H9 (cell line): ENCODE measurements around the gene FYN. TPM values are rescaled to one million over a fixed set of nuclear protein-coding genes. Genes with fewer than 3 reads are reported as not detected.

Experiments
- DNase-seq: peaks from one replicate; pipeline ENCODE4 v3.0.0-alpha.2; 2017
- H2AFZ ChIP-seq: one replicate; pipeline ENCODE4 v1.6.1; 2013; ENCODE audit warnings: mild to moderate bottlenecking, low read length, control low read depth, moderate library complexity
- H2AK5ac ChIP-seq: 2 replicates; pipeline ENCODE4 v1.6.1; 2013; ENCODE audit warnings: low read length, control low read depth, mixed read lengths; ENCODE audit not compliant: insufficient read length
- H2BK120ac ChIP-seq: one replicate; pipeline ENCODE4 v1.6.1; 2013; ENCODE audit warnings: low read depth, mild to moderate bottlenecking, low read length, control low read depth, inconsistent platforms; ENCODE audit not compliant: poor library complexity, severe bottlenecking
- H2BK12ac ChIP-seq: 2 replicates; pipeline ENCODE4 v1.6.1; 2013; ENCODE audit warnings: low read length, control low read depth, mixed read lengths, low read depth; ENCODE audit not compliant: insufficient read length
- H2BK15ac ChIP-seq: 2 replicates; pipeline ENCODE4 v1.6.1; 2013; ENCODE audit warnings: low read depth, low read length, control low read depth
- H2BK20ac ChIP-seq: one replicate; pipeline ENCODE4 v1.6.1; 2013; ENCODE audit warnings: low read depth, mild to moderate bottlenecking, low read length, control low read depth, inconsistent platforms; ENCODE audit not compliant: poor library complexity, severe bottlenecking
- H2BK5ac ChIP-seq: 2 replicates; pipeline ENCODE4 v1.6.1; 2013; ENCODE audit warnings: low read length, control low read depth, mixed read lengths; ENCODE audit not compliant: insufficient read length
- H3K14ac ChIP-seq: 2 replicates; pipeline ENCODE4 v1.6.1; 2013; ENCODE audit warnings: low read length, control low read depth; ENCODE audit not compliant: insufficient read depth
- H3K18ac ChIP-seq: 2 replicates; pipeline ENCODE4 v1.6.1; 2013; ENCODE audit warnings: low read depth, mild to moderate bottlenecking, mixed read lengths, low read length, control low read depth; ENCODE audit not compliant: insufficient read length
- H3K23ac ChIP-seq: 2 replicates; pipeline ENCODE4 v1.6.1; 2013; ENCODE audit warnings: low read length, control low read depth, mixed read lengths, low read depth; ENCODE audit not compliant: insufficient read length
- H3K23me2 ChIP-seq: 2 replicates; pipeline ENCODE4 v1.6.1; 2013; ENCODE audit warnings: low read depth, mild to moderate bottlenecking, mixed read lengths, low read length, control low read depth; ENCODE audit not compliant: insufficient read length, poor library complexity, severe bottlenecking
- H3K27ac ChIP-seq: 2 replicates; pipeline ENCODE4 v1.5.1; 2013; ENCODE audit warnings: low read length, control low read depth, mixed read lengths, low read depth; ENCODE audit not compliant: insufficient read length
- H3K27me3 ChIP-seq: 2 replicates; pipeline ENCODE4 v1.6.1; 2013; ENCODE audit warnings: low read length, control low read depth, inconsistent platforms; ENCODE audit not compliant: insufficient read depth
- H3K4ac ChIP-seq: 2 replicates; pipeline ENCODE4 v1.6.1; 2013; ENCODE audit warnings: low read depth, mild to moderate bottlenecking, control low read depth, inconsistent platforms, low read length, moderate library complexity
- H3K4me1 ChIP-seq: 2 replicates; pipeline ENCODE4 v1.6.1; 2013; ENCODE audit warnings: low read length, control low read depth, inconsistent platforms; ENCODE audit not compliant: insufficient read depth
- H3K4me2 ChIP-seq: 2 replicates; pipeline ENCODE4 v1.6.1; 2013; ENCODE audit warnings: low read length, control low read depth, mixed read lengths; ENCODE audit not compliant: insufficient read length, insufficient read depth
- H3K56ac ChIP-seq: 2 replicates; pipeline ENCODE4 v1.6.1; 2013; ENCODE audit warnings: low read depth, mild to moderate bottlenecking, mixed read lengths, low read length, control low read depth; ENCODE audit not compliant: insufficient read length
- H3K79me1 ChIP-seq: 2 replicates; pipeline ENCODE4 v1.6.1; 2013; ENCODE audit warnings: low read depth, mild to moderate bottlenecking, moderate library complexity, low read length, control low read depth, inconsistent platforms; ENCODE audit not compliant: insufficient read depth, poor library complexity, severe bottlenecking
- H3K79me2 ChIP-seq: 2 replicates; pipeline ENCODE4 v1.6.1; 2013; ENCODE audit warnings: low read length, control low read depth, inconsistent platforms; ENCODE audit not compliant: insufficient read depth
- H3K9ac ChIP-seq: 2 replicates; pipeline ENCODE4 v1.6.1; 2013; ENCODE audit warnings: low read length, control low read depth, mixed read lengths; ENCODE audit not compliant: insufficient read length; ENCODE audit errors: extremely low read depth
- H3K9me3 ChIP-seq: one replicate; pipeline ENCODE4 v1.6.1; 2013; ENCODE audit warnings: low read depth, low read length, inconsistent platforms; ENCODE audit not compliant: control insufficient read depth
- H3T11ph ChIP-seq: one replicate; pipeline ENCODE4 v1.6.1; 2013; ENCODE audit warnings: mild to moderate bottlenecking, low read length, control low read depth, inconsistent platforms
- H4K20me1 ChIP-seq: one replicate; pipeline ENCODE4 v1.6.1; 2013; ENCODE audit not compliant: control insufficient read depth, insufficient read length, insufficient read depth
- H4K5ac ChIP-seq: 2 replicates; pipeline ENCODE4 v1.6.1; 2013; ENCODE audit warnings: low read depth, mild to moderate bottlenecking, mixed read lengths, low read length, control low read depth; ENCODE audit not compliant: insufficient read length
- H4K8ac ChIP-seq: replicated peaks from 2 replicates; pipeline ENCODE4 v1.6.1; 2013; ENCODE audit warnings: low read length, control low read depth, mixed read lengths, low read depth; ENCODE audit not compliant: insufficient read length
- H4K91ac ChIP-seq: 2 replicates; pipeline ENCODE4 v1.6.1; 2013; ENCODE audit warnings: low read depth, mild to moderate bottlenecking, moderate library complexity, mixed read lengths, low read length, control low read depth; ENCODE audit not compliant: insufficient read length
- H3K27ac Mint-ChIP-seq, 3 experiments: 2 replicates in 2 of 3; 3 replicates in 1 of 3; pipeline ENCODE4 v1.8.0; 2020 to 2021; ENCODE audit warnings: mixed read lengths in 3 of 3, mild to moderate bottlenecking in 1 of 3, moderate library complexity in 1 of 3
- H3K27me3 Mint-ChIP-seq: 2 replicates; pipeline ENCODE4 v1.8.0; 2021; ENCODE audit warnings: low read depth, mild to moderate bottlenecking, moderate library complexity, mixed read lengths
- H3K36me3 Mint-ChIP-seq, 3 experiments: 2 replicates in 2 of 3; 3 replicates in 1 of 3; pipeline ENCODE4 v1.8.0; 2020 to 2021; ENCODE audit warnings: low read depth in 3 of 3, mixed read lengths in 3 of 3; ENCODE audit not compliant: insufficient read depth in 1 of 3
- H3K4me1 Mint-ChIP-seq, 2 experiments: 2 replicates each; pipeline ENCODE4 v1.8.0; 2020; ENCODE audit warnings: mixed read lengths in 2 of 2
- H3K4me3 Mint-ChIP-seq, 2 experiments: 2 replicates in 1 of 2; 3 replicates in 1 of 2; pipeline ENCODE4 v1.8.0; 2020 to 2021; ENCODE audit warnings: mild to moderate bottlenecking in 2 of 2, mixed read lengths in 2 of 2, moderate library complexity in 1 of 2
- H3K9me3 Mint-ChIP-seq, 2 experiments: 2 replicates in 1 of 2; 3 replicates in 1 of 2; pipeline ENCODE4 v1.8.0; 2020; ENCODE audit warnings: mild to moderate bottlenecking in 2 of 2, mixed read lengths in 2 of 2, moderate library complexity in 1 of 2
- CTCF ChIP-seq: fragments of 200-600 bp; sonication (generic); conservative IDR thresholded peaks from 3 replicates; pipeline ENCODE4 v1.8.0; 2021; ENCODE audit warnings: antibody characterized with exemption, mild to moderate bottlenecking
- WGBS: extraction: QIAGEN DNeasy Blood & Tissue Kit; methylation state at CpG from one replicate; pipeline ENCODE4 v1.1.7; 2013; ENCODE audit warnings: missing lambda C conversion rate, low lambda C conversion rate, mixed read lengths; ENCODE audit not compliant: insufficient read length; ENCODE audit errors: extremely low coverage; 5-methylcytosine and 5-hydroxymethylcytosine counted together
- total RNA-seq: library from RNA; stranded (reverse); gene quantifications from 2 replicates; pipeline ENCODE4 v1.2.1, GENCODE V29; 2021

The FYN gene
- total RNA-seq, 1 experiment from 2014 or later: 64.8 TPM

GRCh38 chr6:111771629-111772028 is 101.6 kb downstream of the FYN start:
- WGBS: no CpG with 5 or more reads among the region's 5 CpGs
- peak overlapping the region in 2 of 3 experiments; percentile 81 to 87; a peak in 4 of 7 replicates for H3K27ac Mint-ChIP-seq
- no peak overlapping the region for H2AFZ ChIP-seq
- no peak for TF ChIP-seq CTCF
- peaks cover 11% of the 10 kb centered on the region; the same call in 1 of the 2 replicates for H3K4me1 ChIP-seq
- no peak overlapping the region for H3K56ac ChIP-seq
- no peak overlapping the region for H4K5ac ChIP-seq
- no peaks in the 10 kb centered on the region for H3K27me3 ChIP-seq
- H2BK20ac ChIP-seq: no peak overlapping the region
- no peak overlapping the region for H3K9ac ChIP-seq
- H3K79me1 ChIP-seq: peaks cover 4% of the 10 kb centered on the region
- H3K79me2 ChIP-seq: no peaks in the 10 kb centered on the region
- no peak overlapping the region for H2BK5ac ChIP-seq
- no peak overlapping the region for H3K4ac ChIP-seq
- no peak overlapping the region for H3K27ac ChIP-seq
- no peak overlapping the region for H2BK15ac ChIP-seq
- no peak overlapping the region for H4K8ac ChIP-seq
- H3K4me2 ChIP-seq: no peak overlapping the region
- no peaks in the 10 kb centered on the region; the same call in 1 of the 2 replicates for H3K27me3 Mint-ChIP-seq
- H3K9me3 Mint-ChIP-seq: no peaks in the 10 kb centered on the region
- H3K9me3 ChIP-seq: no peaks in the 10 kb centered on the region
- no peak overlapping the region for H2BK120ac ChIP-seq
- no peaks in the 10 kb centered on the region for H4K20me1 ChIP-seq
- H2BK12ac ChIP-seq: no peak overlapping the region
- H3T11ph ChIP-seq: no peak overlapping the region
- H3K18ac ChIP-seq: no peak overlapping the region
- no peak overlapping the region for H3K23ac ChIP-seq
- no peak overlapping the region for H3K4me3 Mint-ChIP-seq
- H3K4me1 Mint-ChIP-seq: peaks cover 25 to 39% of the 10 kb centered on the region in 2 experiments
- H4K91ac ChIP-seq: no peak overlapping the region
- no peak overlapping the region for H2AK5ac ChIP-seq
- H3K23me2 ChIP-seq: no peaks in the 10 kb centered on the region
- no peak overlapping the region for H3K14ac ChIP-seq
- peaks cover 0 to 5% (median 5%) of the 10 kb centered on the region in 3 experiments; a peak in 4 of 7 replicates for H3K36me3 Mint-ChIP-seq
- DNase-seq: no peak
